Measurements from ENCODE around the gene CPLX3. TPM values are rescaled to one million over a fixed set of nuclear protein-coding genes. Genes with fewer than 3 reads are reported as not detected.
A peak's percentile ranks its signal among the peaks of the same experiment; 100 is the strongest.

The CPLX3 gene
- total RNA-seq, 1 donor from 2014 or later = 0.32 TPM

- Mint-ChIP-seq H3K9me3 (ENCODE audit: unreplicated experiment) (peaks cover 6% of the 10 kb centered on the region), H3K36me3 (ENCODE audit: unreplicated experiment) (no peaks in the 10 kb centered on the region), H3K27ac (ENCODE audit: unreplicated experiment) (no peak overlapping the region), H3K4me3 (ENCODE audit: unreplicated experiment) (no peak overlapping the region), H3K27me3 (ENCODE audit: unreplicated experiment) (peaks cover 9% of the 10 kb centered on the region), H3K4me1 (ENCODE audit: low read depth, unreplicated experiment) (peaks cover 17% of the 10 kb centered on the region)
- TF ChIP-seq CTCF (IDR thresholded peaks at IDR 0.05; ENCODE audit: partially characterized antibody, unreplicated experiment) = no peak
- no peak for DNase-seq
Measured at GRCh38 chr15:74838137-74838516, 11.7 kb downstream of the CPLX3 start.

- peaks cover 17% of the 10 kb centered on the region for H3K4me1 Mint-ChIP-seq (ENCODE audit: low read depth, unreplicated experiment)
- peaks cover 7% of the 10 kb centered on the region for H3K9me3 Mint-ChIP-seq (ENCODE audit: unreplicated experiment)
- DNase-seq = no peak
- no peaks in the 10 kb centered on the region for H3K36me3 Mint-ChIP-seq (ENCODE audit: unreplicated experiment)
- TF ChIP-seq CTCF (IDR thresholded peaks at IDR 0.05; ENCODE audit: partially characterized antibody, unreplicated experiment) = no peak
- H3K4me3 Mint-ChIP-seq (ENCODE audit: unreplicated experiment) = no peak overlapping the region
- H3K27me3 Mint-ChIP-seq (ENCODE audit: unreplicated experiment) = peaks cover 11% of the 10 kb centered on the region
- H3K27ac Mint-ChIP-seq (ENCODE audit: unreplicated experiment) = no peak overlapping the region
Measured at GRCh38 chr15:74838746-74839525, 12.5 kb downstream of the CPLX3 start.

GRCh38 chr15:74839526-74840395 is 13.3 kb downstream of the CPLX3 start:
- Mint-ChIP-seq H3K27me3 (ENCODE audit: unreplicated experiment) (peaks cover 8% of the 10 kb centered on the region), H3K4me1 (ENCODE audit: low read depth, unreplicated experiment) (peaks cover 14% of the 10 kb centered on the region), H3K4me3 (ENCODE audit: unreplicated experiment) (no peak overlapping the region), H3K27ac (ENCODE audit: unreplicated experiment) (no peak overlapping the region), H3K36me3 (ENCODE audit: unreplicated experiment) (no peaks in the 10 kb centered on the region), H3K9me3 (ENCODE audit: unreplicated experiment) (peaks cover 4% of the 10 kb centered on the region)
- DNase-seq = no peak
- no peak for TF ChIP-seq CTCF (IDR thresholded peaks at IDR 0.05; ENCODE audit: partially characterized antibody, unreplicated experiment)

- H3K4me1 Mint-ChIP-seq (ENCODE audit: low read depth, unreplicated experiment) = peaks cover 12% of the 10 kb centered on the region
- no peak for DNase-seq
- peaks cover 8% of the 10 kb centered on the region for H3K27me3 Mint-ChIP-seq (ENCODE audit: unreplicated experiment)
- H3K27ac Mint-ChIP-seq (ENCODE audit: unreplicated experiment) = peak overlapping the region; percentile 8
- H3K9me3 Mint-ChIP-seq (ENCODE audit: unreplicated experiment) = peaks cover 4% of the 10 kb centered on the region
- H3K4me3 Mint-ChIP-seq (ENCODE audit: unreplicated experiment) = no peak overlapping the region
- TF ChIP-seq CTCF (IDR thresholded peaks at IDR 0.05; ENCODE audit: partially characterized antibody, unreplicated experiment) = no peak
- H3K36me3 Mint-ChIP-seq (ENCODE audit: unreplicated experiment) = no peaks in the 10 kb centered on the region
Measured at GRCh38 chr15:74840851-74841775, 14.7 kb downstream of the CPLX3 start.
